K562 (cell line): ENCODE data around the gene VARS1. TPM values are rescaled to one million over a fixed set of nuclear protein-coding genes. Genes with fewer than 3 reads are reported as not detected.

ENCODE experiments used
- CGGBP1 ChIP-seq: fragments of 250-450 bp; sonication (Bioruptor Pico); IDR thresholded peaks from 2 replicates; pipeline ENCODE4 v1.9.0; 2021; ENCODE audit warnings: mild to moderate bottlenecking
- CREBBP ChIP-seq: IDR thresholded peaks from one replicate; pipeline ENCODE4 v1.6.1; 2012; ENCODE audit warnings: low read depth, mild to moderate bottlenecking, control low read depth, inconsistent platforms, low read length
- E2F6 ChIP-seq, 2 experiments: IDR thresholded peaks; 2 replicates each; pipeline ENCODE4 v1.6.1; 2011; ENCODE audit warnings: borderline replicate concordance in 1 of 2, control low read depth in 1 of 2, low read depth in 1 of 2, low read length in 1 of 2, mild to moderate bottlenecking in 1 of 2, mixed read lengths in 1 of 2, moderate library complexity in 1 of 2; ENCODE audit not compliant: insufficient read depth in 1 of 2, insufficient read length in 1 of 2, poor library complexity in 1 of 2, severe bottlenecking in 1 of 2; ENCODE audit errors: extremely low read depth in 1 of 2
- ESRRA ChIP-seq: fragments of 450-650 bp; IDR thresholded peaks from 2 replicates; pipeline ENCODE4 v1.6.1; 2014; ENCODE audit warnings: low read depth, mild to moderate bottlenecking, moderate library complexity, borderline replicate concordance
- FOXM1 ChIP-seq, 2 experiments: fragments of 450-650 bp in 1 of 2; sonication (generic) in 1 of 2; formaldehyde crosslinking in 1 of 2; IDR thresholded peaks; 2 replicates each; pipeline versions ENCODE4 v1.6.1 to v1.9.0; 2017 to 2022; ENCODE audit warnings: low read depth in 2 of 2, mild to moderate bottlenecking in 2 of 2, missing genetic modification reagents in 1 of 2, moderate library complexity in 1 of 2
- HDAC6 ChIP-seq: IDR thresholded peaks from 2 replicates; pipeline ENCODE4 v1.6.1; 2012; ENCODE audit warnings: low read depth, mild to moderate bottlenecking, control low read depth, inconsistent platforms, low read length, moderate library complexity
- JUN ChIP-seq, 2 experiments: sonication (generic) in 1 of 2; formaldehyde crosslinking in 1 of 2; IDR thresholded peaks; 2 replicates each; pipeline versions ENCODE4 v1.6.1 to v1.8.0; 2012 to 2022; ENCODE audit warnings: borderline replicate concordance in 2 of 2, mild to moderate bottlenecking in 2 of 2, improper control_type of control experiment in 1 of 2, low read depth in 1 of 2, low read length in 1 of 2, missing genetic modification reagents in 1 of 2
- NR0B1 ChIP-seq: fragments of 450-650 bp; IDR thresholded peaks from one replicate; pipeline ENCODE4 v1.6.1; 2018; ENCODE audit warnings: mild to moderate bottlenecking, moderate library complexity; ENCODE audit not compliant: partially characterized antibody
- NRF1 ChIP-seq, 2 experiments: fragments of 450-650 bp; IDR thresholded peaks in 1 of 2; conservative IDR thresholded peaks in 1 of 2; 2 replicates each; pipeline ENCODE4 v1.6.1; 2014; ENCODE audit warnings: mild to moderate bottlenecking in 2 of 2
- PATZ1 ChIP-seq: fragments of 250-450 bp; sonication (Bioruptor Pico); IDR thresholded peaks from 2 replicates; pipeline ENCODE4 v1.5.0; 2020; ENCODE audit warnings: mild to moderate bottlenecking, borderline replicate concordance
- PML ChIP-seq: IDR thresholded peaks from 2 replicates; pipeline ENCODE4 v1.6.1; 2012; ENCODE audit warnings: low read length, inconsistent platforms
- RAD21 ChIP-seq, 2 experiments: fragments of 250-450 bp in 1 of 2; fragments of 450-650 bp in 1 of 2; sonication (Bioruptor Pico) in 1 of 2; formaldehyde crosslinking in 1 of 2; IDR thresholded peaks in 1 of 2; conservative IDR thresholded peaks in 1 of 2; 2 replicates each; pipeline versions ENCODE4 v1.4.0 to v1.8.0; 2020 to 2022; ENCODE audit warnings: mild to moderate bottlenecking in 2 of 2, moderate library complexity in 1 of 2
- RBBP5 ChIP-seq: fragments of 200-600 bp; sonication (generic); IDR thresholded peaks from 2 replicates; pipeline ENCODE4 v1.6.1; 2012; ENCODE audit warnings: borderline replicate concordance, mild to moderate bottlenecking, low read length, control low read depth, inconsistent platforms; ENCODE audit not compliant: insufficient read depth, poor library complexity, severe bottlenecking
- TEAD1 ChIP-seq, 2 experiments: fragments of 450-650 bp in 1 of 2; sonication (generic) in 1 of 2; formaldehyde crosslinking; IDR thresholded peaks; 2 replicates each; pipeline versions ENCODE4 v1.4.0 to v1.8.0; 2020 to 2022; ENCODE audit warnings: mild to moderate bottlenecking in 2 of 2, missing genetic modification reagents in 1 of 2
- TRIM28 ChIP-seq: fragments of 450-650 bp; IDR thresholded peaks from 2 replicates; pipeline ENCODE4 v1.6.1; 2017
- ZNF174 ChIP-seq: fragments of 250-450 bp; sonication (Bioruptor Pico); IDR thresholded peaks from 2 replicates; pipeline ENCODE4 v1.4.0; 2020; ENCODE audit warnings: mild to moderate bottlenecking
- ZNF511 ChIP-seq: sonication (generic); formaldehyde crosslinking; IDR thresholded peaks from 2 replicates; pipeline ENCODE4 v1.8.0; 2022; ENCODE audit warnings: mild to moderate bottlenecking, missing genetic modification reagents
- ZNF583 ChIP-seq: fragments of 250-450 bp; sonication (Bioruptor Pico); IDR thresholded peaks from 2 replicates; pipeline ENCODE4 v1.4.0; 2020
- polyA plus RNA-seq, 8 experiments: library from polyadenylated mRNA; depleted of rRNA in 4 of 8; stranded (reverse) in 5 of 8; unstranded in 3 of 8; fragments of >200 nt; fragmentation: Nextera tagmentation in 2 of 8; fragmentation: Illumina TruSeq in 1 of 8; extraction: Ambion mirVana in 2 of 8; extraction: Trizol in 1 of 8; gene quantifications; 2 replicates each; pipeline versions ENCODE4 v1.2.1 to v1.2.3, GENCODE V29; 2011 to 2014; ENCODE audit warnings: inconsistent platforms in 1 of 8, missing spikeins in 1 of 8
- total RNA-seq, 7 experiments: library from RNA; depleted of rRNA in 6 of 7; stranded (reverse); fragments of >200 nt in 6 of 7; fragmentation: Illumina TruSeq in 2 of 7; extraction: Trizol in 2 of 7; gene quantifications; 2 replicates each; pipeline versions ENCODE4 v1.2.1 to v1.2.3, GENCODE V29; 2011 to 2021; ENCODE audit warnings: low replicate concordance in 1 of 7

VARS1 gene
- total and polyA plus RNA-seq, 9 of the 15 experiments (the other 6 are each of a cell fraction or from before 2014, with no cell fraction given): 2.9 to 488 (median 130) TPM

GRCh38 chr6:31815025-31815838 is 19.7 kb upstream of the VARS1 start, which contains the start of the genes HSPA1A and HSPA1L (continued):
- TF ChIP-seq NR0B1 (no peak), CREBBP (no peak), TRIM28 (0 out of 2 replicates have a peak, but pooled peaks have one; percentile 26), RAD21 (CRISPR knock-in tag; conservative IDR thresholded peaks at IDR 0.05 in 1 of 2, IDR thresholded peaks at IDR 0.05 in 1 of 2) (peak; percentile 16 to 30; a peak in 3 of 4 replicates), CGGBP1 (CRISPR knock-in tag) (peak; percentile 97), RBBP5 (peak; percentile 62), PATZ1 (no peak), NRF1 (conservative IDR thresholded peaks at IDR 0.05 in 1 of 2, IDR thresholded peaks at IDR 0.05 in 1 of 2) (peak; percentile 85 to 87), ZNF583 (CRISPR knock-in tag) (peak; percentile 81; the same call in 1 of the 2 replicates), JUN (IDR thresholded peaks at IDR 0.05; ENCODE audit: borderline replicate concordance, low read depth, low read length) (no peak), JUN (CRISPR knock-in tag; IDR thresholded peaks at IDR 0.05; ENCODE audit: borderline replicate concordance) (0 out of 2 replicates have a peak, but pooled peaks have one; percentile 82), FOXM1 (IDR thresholded peaks at IDR 0.05; ENCODE audit: low read depth) (0 out of 2 replicates have a peak, but pooled peaks have one; percentile 9), FOXM1 (CRISPR knock-in tag; IDR thresholded peaks at IDR 0.05; ENCODE audit: low read depth) (no peak), ZNF511 (CRISPR knock-in tag) (peak; percentile 91), HDAC6 (peak; percentile 96; the same call in 1 of the 2 replicates), PML (peak; percentile 98), ESRRA (peak; percentile 69; the same call in 1 of the 2 replicates), E2F6 (IDR thresholded peaks at IDR 0.05; ENCODE audit: borderline replicate concordance in 1 of 2, extremely low read depth in 1 of 2, insufficient read depth in 1 of 2, insufficient read length in 1 of 2, low read depth in 1 of 2, low read length in 1 of 2, poor library complexity in 1 of 2, severe bottlenecking in 1 of 2) (peak in 1 of 2 experiments; percentile 34), TEAD1 (CRISPR knock-in tag; IDR thresholded peaks at IDR 0.05) (peak; percentile 59 to 91; a peak in 3 of 4 replicates), ZNF174 (0 out of 2 replicates have a peak, but pooled peaks have one; percentile 12)
